ENCODE data around the gene STON1.
"Not testable (repeated sequence)": the region's sequence is repeated elsewhere in the genome, so short reads cannot be mapped to it uniquely, and the experiment has no call there.

STON1 gene

DNA sequence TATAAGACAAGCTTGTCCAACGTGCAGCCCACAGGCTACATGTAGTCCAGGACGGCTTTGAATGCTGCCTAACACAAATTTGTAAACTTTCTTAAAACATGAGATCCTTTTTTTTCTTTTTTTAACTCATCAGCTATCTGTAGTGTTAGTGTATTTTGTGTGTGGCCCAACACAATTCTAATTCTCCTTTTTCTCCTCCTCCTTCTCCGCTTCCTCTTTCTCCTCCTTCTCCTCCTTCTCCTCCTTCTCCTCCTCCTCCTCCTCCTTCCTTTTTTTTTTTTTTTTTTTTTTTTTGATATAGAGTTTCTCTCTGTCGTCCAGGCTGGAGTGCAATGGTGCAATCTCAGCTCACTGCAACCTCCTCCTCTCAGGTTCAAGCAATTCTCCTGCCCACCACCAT lies 48.4 kb downstream of the STON1 start:
- DNase-seq = no peak

DNA sequence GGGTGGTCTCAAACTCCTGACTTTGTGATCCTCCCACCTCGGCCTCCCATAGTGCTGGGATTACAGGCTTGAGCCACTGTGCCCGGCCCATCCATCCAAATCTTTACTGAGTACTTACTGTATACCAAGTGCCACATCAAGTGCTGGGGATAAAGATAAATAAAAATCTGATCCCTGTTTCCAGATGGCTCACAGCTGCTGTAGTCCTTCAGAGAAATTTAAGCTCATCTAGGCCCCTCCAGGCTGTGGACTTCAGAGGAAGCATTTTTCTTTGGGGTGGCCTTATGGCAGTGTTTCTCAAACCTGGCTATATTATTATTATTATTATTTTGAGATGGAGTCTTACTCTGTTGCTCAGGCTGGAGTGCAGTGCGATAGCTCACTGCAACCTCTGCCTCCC lies 54.0 kb downstream of the STON1 start:
- no peak for DNase-seq

DNA sequence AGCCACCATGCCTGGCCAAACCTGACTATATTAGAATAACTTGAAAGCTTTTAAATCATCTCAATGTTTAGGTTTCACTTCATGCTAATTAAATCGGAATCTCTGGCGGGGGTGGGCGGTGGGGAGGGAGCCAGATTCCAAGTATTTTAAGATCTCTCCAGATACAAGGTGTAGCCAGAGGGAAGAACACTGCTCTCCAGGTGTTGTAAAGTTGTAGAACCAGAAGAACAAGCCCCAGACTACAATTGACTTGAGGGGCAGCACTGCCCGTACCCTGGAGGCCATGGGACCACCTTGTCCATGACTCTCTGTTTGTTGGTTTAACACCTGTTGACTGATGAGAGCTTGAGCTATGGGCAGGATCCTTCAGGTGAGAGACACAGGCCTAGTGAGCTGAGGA lies 54.6 kb downstream of the STON1 start:
- no peak for DNase-seq

DNA sequence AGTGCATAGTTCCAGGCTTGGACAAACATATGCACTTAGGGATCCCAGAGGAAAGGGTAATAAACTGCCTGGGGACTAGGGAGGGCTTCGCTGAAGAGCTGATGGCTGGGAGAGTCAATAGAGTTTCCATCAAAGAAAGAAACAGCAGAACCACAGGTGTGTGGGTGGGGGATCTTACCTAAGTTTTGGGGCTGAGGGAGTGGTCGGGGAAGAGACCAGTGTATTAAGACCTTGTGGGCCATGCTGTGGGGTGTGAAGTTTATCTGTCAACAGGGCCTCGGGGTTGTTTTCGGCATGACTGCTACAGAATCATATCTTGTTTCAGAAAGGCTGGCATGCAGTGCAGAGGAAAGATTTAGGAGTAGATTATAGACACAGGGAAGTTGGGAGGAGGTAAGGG lies 56.5 kb downstream of the STON1 start:
- no peak for DNase-seq

DNA sequence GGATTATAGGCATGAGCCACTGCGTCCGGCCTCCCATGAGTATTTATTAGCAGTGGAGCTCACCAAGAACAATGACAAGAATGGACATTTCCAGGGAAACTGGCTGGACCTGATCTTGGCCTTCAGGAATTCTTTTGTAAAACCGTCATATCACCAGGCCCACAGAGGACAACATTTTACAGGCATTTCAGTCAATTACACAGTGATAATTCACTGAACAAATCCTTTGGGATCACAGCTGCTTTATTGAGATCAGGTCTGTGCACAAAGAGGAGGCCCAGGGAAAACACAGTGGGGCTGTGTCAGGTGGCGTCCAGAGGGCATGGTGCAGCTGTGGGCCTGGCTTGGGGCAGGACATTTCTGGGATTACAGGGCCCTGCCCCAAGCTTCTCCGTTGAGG lies 57.6 kb downstream of the STON1 start:
- DNase-seq = peak; percentile 35

DNA sequence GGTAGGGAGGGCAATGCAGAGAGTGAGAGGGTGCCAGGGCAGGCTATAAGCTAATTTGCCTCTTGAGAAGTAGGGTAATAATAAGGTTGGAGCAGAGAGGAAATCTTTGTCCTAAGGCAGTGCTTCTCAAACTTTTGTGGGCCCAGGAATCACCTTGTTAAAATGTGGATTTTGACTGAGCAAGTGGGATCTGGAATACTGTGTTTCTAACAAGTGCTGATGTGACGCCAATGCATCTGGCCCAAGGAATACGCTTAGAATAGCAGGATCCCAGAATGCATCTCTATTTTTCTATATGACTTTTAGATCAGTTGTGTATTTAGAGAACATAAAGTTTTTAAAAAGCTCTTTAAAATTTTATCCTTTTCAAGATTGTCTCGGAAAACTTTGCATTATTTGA lies 58.0 kb downstream of the STON1 start:
- DNase-seq = no peak

DNA sequence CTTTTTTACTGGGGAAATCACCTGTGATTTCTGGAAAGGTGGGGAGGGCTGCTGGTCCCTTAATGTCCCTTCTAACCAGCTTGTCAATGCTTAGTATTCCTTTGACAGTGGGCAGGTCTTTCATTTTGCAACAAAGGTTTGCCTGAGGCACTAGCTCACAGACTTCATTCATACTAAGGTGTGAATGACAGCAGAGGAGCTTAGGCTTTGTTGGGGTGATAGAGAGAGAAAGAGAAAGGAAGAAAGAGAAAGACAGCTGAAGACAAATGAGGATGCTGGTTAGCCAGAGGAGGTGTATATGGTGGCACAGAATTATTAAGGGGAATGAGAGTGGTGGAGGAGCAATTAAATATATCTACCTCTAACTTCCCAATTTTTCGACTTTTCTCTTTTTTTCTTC lies 58.8 kb downstream of the STON1 start:
- DNase-seq = no peak

DNA sequence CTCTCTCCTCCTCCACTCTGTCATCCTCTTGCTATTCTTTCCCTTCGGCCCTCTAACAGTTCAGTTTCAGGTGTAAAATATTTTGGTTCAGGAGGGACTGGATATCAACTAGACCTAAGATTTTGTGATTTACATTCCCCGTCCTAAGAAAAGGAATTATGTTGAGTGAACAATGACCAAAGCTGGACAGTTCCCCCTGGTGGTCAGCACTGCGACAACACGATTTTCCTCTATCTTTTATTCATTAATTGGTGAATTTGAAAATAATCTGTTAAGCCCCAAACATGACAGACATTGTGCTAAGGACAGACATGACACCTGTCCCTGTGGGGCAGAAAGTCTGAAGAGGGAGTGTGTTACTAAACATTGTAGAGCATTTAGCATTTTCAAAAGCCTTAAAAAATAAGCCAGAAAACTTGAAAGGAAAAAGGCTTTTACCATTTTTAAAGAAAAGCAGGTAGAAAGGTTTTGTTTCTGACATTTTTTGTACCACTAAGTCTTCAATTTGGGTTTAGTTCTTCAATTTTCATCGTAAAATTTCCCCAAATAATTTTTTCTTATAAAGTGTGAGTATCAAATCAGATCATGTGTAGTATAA lies 59.3 kb downstream of the STON1 start:
- DNase-seq = peak; percentile 80

DNA sequence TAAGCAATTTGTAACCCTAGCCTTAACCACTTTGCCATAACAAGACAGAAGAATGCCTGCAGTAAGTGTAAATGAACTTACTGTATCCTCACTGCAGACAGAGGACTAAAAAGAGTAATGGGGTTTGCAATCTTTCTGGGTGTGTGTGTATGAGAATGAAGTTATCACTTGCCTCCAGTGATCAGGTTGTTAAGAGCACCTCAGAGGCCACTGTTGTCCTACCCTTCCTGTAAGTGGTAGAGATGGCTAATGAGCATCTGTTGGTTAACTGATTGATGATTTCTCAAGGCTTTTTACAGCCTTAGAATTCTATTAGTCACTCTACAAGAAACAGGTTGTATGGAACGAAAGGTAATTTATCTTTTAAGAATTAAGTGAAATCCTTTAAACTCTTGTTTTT lies 60.1 kb downstream of the STON1 start:
- no peak for DNase-seq

DNA sequence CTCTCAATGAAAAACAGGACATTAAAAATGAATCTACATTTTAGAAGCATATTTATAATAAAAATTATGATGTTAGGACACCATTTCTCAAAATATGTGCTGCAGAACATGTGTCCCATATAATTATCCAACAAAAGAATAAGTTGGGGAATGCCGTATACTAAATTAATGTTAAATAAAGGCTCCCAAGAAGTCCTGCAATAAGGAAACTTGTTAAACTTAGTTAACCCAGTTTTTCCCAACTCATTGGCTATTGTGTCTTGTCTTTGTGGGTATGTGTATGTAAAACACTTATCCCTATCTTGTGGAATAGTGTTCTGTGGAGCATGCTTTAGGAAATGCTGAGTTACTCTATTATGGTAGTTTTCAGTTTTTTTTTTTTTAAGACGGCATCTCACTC lies 62.1 kb downstream of the STON1 start:
- DNase-seq = no peak

DNA sequence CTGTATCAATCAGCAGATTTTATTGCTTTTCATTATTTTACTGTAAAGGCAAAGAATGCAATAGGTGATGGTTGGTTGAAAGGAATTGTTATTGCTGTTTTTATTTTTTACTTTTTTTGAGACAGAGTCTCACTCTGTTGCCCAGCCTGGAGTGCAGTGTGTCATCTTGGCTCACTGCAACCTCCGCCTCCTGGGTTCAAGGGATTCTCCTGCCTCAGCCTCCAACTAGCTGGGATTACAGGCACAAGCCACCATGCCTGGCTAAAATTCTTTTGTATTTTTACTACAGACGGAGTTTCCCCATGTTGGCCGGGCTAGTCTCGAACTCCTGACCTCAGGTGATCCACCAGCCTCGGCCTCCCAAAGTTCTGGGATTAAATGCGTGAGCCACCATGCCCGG lies 66.8 kb downstream of the STON1 start:
- not testable (repeated sequence) for DNase-seq

DNA sequence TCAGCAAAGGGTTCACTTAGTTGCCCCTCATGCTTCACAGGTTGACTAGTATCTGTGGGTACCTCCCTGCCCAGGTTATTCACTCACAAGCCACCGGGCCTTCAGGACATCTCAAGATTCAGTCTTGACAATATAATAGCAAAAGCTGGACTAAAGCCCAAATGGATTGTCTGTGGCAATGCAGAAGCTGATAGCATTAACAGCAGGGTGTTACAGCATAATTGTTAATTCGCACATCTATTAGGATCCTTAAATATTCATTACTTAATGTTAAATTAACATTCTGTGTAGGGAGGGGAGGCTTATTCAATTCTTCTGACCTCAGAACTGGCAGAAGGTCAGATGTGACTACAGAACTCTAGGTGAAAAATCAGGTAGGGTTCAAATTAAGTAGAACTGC lies 67.5 kb downstream of the STON1 start:
- no peak for DNase-seq

DNA sequence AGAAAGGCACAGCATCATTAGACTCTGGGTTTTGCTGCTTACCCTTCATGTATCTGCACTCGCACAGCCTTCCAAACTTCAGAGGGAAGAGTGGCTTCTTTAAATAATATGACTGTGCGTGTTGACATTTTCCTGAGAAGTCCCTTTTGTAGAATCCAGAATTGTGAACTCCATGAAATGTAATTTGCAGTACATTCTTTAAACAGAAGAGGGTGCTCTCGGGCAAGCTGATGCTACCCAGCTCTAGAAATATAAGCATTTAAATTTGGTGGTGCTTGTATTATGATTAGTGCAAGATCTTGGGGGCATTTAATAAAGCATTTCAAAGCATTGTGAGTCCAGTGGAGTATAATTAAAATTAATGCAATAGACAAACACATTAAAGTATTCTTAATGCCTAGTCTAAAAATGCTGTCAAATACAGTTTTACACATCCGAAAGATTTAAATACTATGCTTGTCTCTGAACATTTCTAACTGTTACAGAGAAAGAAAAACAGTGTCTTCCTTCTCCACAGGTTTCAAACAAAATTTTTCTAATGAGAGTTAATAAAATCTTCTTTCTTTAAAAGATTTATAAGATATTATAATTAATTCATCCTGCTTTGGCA lies 70.4 kb downstream of the STON1 start:
- peak; percentile 87 for DNase-seq

DNA sequence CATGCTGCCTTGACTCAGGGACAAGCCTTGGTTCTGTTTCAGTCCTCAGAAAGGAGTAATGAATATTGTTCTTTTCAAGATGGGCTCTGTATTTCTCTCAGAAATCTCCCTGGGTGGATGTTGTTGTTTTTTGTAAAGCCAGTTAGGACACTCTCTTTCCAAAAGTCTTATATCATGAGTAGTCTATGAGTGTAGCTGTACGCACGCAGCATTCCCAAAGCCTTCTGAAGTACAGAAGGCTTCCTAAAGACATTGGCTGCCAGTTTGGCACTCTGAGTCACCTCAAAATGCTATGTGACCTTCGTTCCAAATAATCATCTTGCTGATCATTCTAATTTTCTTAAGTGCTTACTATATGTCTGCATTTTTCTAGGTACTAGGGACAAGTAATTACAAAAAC lies 71.0 kb downstream of the STON1 start:
- DNase-seq = no peak

DNA sequence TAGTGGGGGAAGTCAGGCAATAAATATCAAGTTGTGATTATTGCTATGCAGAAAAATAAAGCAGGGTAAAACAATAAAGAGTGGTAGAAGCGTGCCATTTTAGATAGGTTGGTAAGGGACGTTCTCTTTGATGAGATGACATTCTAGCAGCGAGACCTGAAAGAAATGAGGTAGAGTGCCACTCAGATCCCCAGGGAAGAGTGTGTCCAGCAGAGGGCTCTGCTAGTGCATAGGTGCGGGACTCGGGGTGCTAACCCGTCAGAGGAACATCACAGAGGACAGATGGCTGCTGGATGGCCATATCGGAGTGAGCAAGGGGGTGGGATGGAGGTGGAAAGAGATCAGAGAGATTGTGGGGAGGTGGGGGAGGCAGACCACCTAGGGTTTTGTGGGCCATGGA lies 71.4 kb downstream of the STON1 start:
- DNase-seq = no peak

DNA sequence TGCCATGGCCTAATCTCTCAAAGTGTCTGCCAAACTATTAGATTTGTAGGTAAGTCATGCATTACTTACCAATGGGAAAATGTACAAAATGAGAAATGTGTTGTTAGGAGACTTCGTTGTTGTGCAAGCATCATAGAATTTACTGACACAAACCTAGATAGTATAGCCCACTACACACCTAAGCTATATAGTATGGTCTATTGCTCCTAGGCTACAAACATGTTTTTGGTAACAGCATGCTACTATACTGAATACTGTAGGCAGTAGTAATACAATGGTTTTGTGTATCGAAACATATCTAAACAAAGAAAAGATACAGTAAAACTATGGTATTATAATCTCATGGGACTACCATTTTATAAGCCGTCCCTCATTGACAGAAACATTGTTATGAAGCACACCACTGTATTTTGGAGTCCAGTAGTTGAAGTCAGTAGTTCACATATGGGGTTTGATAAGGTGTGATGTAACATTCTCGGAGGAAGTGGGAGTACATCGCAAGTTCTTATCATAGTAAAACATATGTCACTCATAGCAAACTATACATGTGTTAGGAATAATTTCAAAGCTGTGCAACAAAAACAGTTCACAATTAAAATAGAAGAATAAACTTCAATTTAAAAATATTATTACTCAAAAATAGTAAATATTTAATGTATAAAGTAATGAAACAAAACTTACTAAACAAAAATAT lies 75.7 kb downstream of the STON1 start:
- DNase-seq = no peak

DNA sequence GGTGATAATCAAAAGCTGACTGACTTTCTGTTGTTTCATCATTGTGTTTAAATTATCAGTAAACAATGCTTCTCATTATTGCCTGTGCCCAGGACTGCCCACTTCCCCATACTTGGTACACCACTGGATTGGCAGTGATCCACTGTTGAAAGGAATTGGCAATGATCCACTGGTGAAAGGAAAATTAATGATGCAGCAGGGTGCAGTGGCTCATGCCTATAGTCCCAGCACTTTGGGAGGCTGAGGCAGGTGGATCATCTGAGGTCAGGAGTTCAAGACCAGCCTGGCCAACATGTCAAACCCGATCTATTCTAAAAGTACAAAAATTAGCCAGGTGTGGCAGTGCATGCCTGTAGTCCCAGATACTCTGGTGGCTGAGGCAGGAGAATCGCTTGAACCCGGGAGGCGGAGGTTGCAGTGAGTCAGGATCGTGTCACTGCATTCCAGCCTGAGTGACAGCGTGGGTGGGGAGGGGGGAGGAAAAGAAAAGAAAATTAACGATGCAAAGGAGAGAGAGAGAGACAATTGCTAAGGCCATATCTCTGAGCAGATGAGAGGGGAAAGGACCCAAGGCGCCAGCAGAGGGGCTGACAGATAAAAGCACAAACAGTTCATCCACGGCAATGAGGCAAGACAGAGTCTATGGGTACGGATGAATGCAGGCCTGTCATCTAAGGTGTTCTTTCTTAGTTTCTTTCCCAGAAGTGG lies 77.5 kb downstream of the STON1 start:
- no peak for DNase-seq

DNA sequence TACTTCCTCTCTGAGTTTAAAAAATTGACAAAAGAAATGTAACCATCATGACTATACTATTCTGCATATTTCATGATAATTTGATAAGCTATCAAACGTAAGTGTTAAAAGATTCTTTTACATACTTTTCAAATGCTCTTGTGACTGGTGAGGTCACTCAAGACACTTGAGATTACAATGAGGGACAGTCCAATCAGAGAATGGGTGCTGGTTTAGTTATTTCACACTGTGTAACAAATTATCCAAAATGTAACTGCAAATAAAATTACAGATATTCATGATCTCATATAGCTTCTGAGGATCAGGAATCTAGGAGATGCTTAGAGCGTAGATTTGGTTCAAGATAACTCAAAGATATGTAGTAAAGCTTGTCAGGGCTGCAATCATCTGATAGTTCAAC lies 83.3 kb downstream of the STON1 start:
- DNase-seq = no peak

DNA sequence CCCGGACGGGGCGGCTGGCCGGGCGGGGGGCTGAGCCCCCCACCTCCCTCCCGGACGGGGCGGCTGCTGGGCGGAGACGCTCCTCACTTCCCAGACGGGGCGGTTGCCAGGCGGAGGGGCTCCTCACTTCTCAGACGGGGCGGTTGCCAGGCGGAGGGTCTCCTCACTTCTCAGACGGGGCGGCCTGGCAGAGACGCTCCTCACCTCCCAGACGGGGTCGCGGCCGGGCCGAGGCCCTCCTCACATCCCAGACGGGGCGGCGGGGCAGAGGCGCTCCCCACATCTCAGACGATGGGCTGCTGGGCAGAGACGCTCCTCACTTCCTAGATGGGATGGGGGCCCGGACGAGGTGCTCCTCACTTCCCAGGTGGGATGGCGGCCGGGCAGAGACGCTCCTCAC lies 84.6 kb downstream of the STON1 start:
- DNase-seq = not testable (repeated sequence)

DNA sequence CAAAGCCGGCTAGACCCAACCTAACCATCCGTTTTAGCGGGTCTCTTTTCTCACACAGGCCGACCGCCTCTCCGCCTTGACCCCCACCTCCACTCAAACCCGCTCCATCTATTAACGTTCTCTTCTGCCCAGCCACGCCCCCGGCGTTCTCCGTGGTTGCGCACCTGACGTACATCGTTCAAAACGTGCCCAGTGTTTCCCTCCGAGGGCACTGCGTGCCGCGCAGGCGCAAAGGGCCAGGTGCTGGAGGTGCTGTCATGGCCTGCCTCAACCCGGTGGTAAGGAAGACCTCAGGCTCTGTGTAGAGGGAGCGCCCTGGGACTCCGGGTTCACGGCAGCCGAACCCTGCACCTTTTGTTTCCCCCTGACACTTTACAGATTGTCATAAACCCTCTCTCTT lies 87.7 kb downstream of the STON1 start, which contains the start of gene GTF2A1L:
Gene GTF2A1L (plus strand): TSS at position 239 of the 400 bp plus-strand sequence. CDS start 19 bp downstream, at position 258.
- no peak for DNase-seq

DNA sequence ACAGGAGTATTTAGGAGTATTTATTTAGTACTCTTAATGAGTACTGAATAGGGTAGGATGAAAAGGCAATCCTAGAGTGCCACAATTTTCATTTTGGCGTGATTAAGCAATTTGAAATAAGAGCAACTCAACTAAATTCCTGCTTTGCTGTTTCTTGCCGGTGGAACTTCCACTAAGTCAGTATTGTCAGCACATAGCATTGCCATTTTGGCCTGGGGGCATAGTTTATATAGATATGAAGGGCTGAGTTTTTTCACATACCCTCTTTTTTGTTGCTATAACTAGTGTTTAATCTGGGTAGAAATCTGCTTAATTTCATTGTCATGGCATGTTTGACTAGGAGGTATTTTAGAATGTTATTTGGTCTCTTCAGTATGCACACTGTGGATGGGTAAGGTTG lies 89.6 kb downstream of the STON1 start:
- no peak for DNase-seq

DNA sequence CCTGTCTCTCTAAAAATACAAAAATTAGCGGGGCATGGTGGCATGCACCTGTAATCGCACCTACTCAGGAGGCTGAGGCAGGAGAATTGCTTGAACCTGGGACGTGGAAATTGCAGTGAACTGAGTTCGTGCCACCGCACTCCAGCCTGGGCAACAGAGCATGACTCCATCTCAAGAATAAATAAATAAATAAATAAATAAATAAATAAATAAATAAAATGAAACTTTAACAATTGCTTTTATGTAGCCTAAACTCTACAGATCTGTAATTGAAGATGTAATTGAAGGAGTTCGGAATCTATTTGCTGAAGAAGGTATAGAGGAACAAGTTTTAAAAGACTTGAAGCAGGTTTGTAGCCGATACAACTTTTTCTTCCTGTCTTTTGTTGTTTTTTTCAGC lies 90.7 kb downstream of the STON1 start:
- no peak for DNase-seq

DNA sequence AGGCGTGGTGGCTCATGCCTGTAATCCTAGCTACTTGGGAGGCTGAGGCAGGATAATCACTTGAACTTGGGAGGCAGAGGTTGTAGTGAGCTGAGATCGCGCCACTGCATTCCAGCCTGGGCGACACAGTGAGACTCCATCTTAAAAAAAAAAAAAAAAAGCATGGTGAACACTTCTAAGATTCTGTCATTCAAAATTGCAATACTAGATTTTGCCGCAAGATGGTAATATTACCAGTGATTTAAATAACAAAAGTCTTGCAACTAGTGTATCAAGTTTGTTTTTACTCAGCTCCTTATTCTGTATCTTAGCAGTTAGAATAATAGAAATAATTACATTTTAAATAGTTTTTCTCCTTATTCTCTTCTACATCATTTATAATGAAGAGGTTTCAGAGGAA lies 92.7 kb downstream of the STON1 start:
- DNase-seq = not testable (repeated sequence)

DNA sequence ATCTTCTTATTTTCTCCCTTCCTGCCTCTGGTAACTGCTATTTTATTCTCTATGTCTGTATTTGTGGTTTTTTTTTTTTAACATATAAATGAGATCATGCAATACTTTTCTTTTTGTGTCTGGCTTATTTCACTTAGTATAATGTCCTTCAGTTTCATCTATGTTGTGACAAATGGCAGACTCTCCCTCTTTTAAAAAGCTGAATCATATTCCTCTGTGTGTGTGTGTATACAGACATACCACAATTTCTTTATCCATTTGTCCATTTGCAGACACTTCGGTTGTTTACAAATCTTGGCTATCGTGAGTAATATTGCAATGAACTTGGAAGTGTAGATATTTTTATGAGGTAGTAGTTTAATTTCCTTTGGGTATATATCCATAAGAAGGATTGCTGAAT lies 94.7 kb downstream of the STON1 start:
- no peak for DNase-seq
